HEK293 (cell line): Measurements from ENCODE around the gene UPF2.

Source experiments
- CTCF ChIA-PET: fragments of 350-600 bp; formaldehyde crosslinking; extraction: SDS; loops from one replicate; lab custom pipeline; 2021; ENCODE audit warnings: antibody characterized with exemption; lab: Yijun Ruan, JAX
- POLR2A ChIA-PET: fragments of 300-600 bp; formaldehyde crosslinking; extraction: SDS; loops from one replicate; lab custom pipeline; 2020; ENCODE audit warnings: antibody characterized with exemption, inconsistent platforms; lab: Yijun Ruan, JAX
- H3K27ac ChIP-seq: fragments of 200-500 bp; sonication (Bioruptor generic); 2 replicates; pipeline ENCODE4 v1.5.1; 2014; ENCODE audit warnings: low read depth, low read length, control low read depth, inconsistent platforms; ENCODE audit errors: extremely low read depth
- H3K36me3 ChIP-seq, 2 experiments: fragments of 200-500 bp in 1 of 2; sonication (Bioruptor generic) in 1 of 2; 1 replicate in 1 of 2; 2 replicates in 1 of 2; pipeline ENCODE4 v1.5.1; 2014 to 2017; ENCODE audit warnings: inconsistent platforms in 2 of 2, low read length in 2 of 2; ENCODE audit not compliant: control insufficient read depth in 2 of 2, insufficient read depth in 1 of 2
- H3K4me1 ChIP-seq: fragments of 200-500 bp; sonication (Bioruptor generic); 2 replicates; pipeline ENCODE4 v1.5.1; 2014; ENCODE audit warnings: mild to moderate bottlenecking, low read length, inconsistent platforms; ENCODE audit not compliant: control insufficient read depth, insufficient read depth
- H3K4me3 ChIP-seq: 2 replicates; pipeline ENCODE4 v1.5.1; 2011; ENCODE audit warnings: low read depth, mild to moderate bottlenecking, control low read depth, low read length, moderate library complexity
- H3K9me3 ChIP-seq: fragments of 200-500 bp; sonication (Bioruptor generic); 2 replicates; pipeline ENCODE4 v1.5.1; 2014; ENCODE audit warnings: low read depth, low read length, inconsistent platforms; ENCODE audit not compliant: control insufficient read depth, insufficient read depth
- ELK4 ChIP-seq: IDR thresholded peaks from 2 replicates; pipeline ENCODE4 v1.6.1; 2011; ENCODE audit warnings: mild to moderate bottlenecking, low read depth, low read length, borderline replicate concordance
- GLI2 ChIP-seq: fragments of 450-650 bp; formaldehyde crosslinking; IDR thresholded peaks from 2 replicates; pipeline ENCODE4; 2017; ENCODE audit warnings: missing biosample characterization, missing genetic modification characterization, low read depth, borderline replicate concordance
- HOXD13 ChIP-seq: sonication (generic); formaldehyde crosslinking; IDR thresholded peaks from 2 replicates; pipeline ENCODE4 v1.8.0; 2022; ENCODE audit warnings: missing genetic modification reagents, borderline replicate concordance
- INSM2 ChIP-seq: fragments of 450-650 bp; formaldehyde crosslinking; IDR thresholded peaks from 2 replicates; pipeline ENCODE4 v1.5.1; 2016; ENCODE audit warnings: missing biosample characterization, missing genetic modification characterization
- KLF8 ChIP-seq: fragments of 450-650 bp; formaldehyde crosslinking; IDR thresholded peaks from 2 replicates; pipeline ENCODE4 v1.5.1; 2016; ENCODE audit warnings: missing biosample characterization, missing genetic modification characterization
- MZF1 ChIP-seq: fragments of 450-650 bp; formaldehyde crosslinking; IDR thresholded peaks from 2 replicates; pipeline ENCODE4 v1.5.1; 2017; ENCODE audit warnings: missing biosample characterization, missing genetic modification characterization, borderline replicate concordance
- SP3 ChIP-seq: fragments of 450-650 bp; formaldehyde crosslinking; IDR thresholded peaks from 2 replicates; pipeline ENCODE4 v1.5.1; 2016; ENCODE audit warnings: missing biosample characterization, missing genetic modification characterization
- TCF7L2 ChIP-seq: IDR thresholded peaks from 2 replicates; pipeline ENCODE4 v1.6.1; 2011; ENCODE audit warnings: low read depth, mild to moderate bottlenecking, inconsistent platforms, low read length, moderate library complexity, borderline replicate concordance
- ZNF10 ChIP-seq: fragments of 450-650 bp; formaldehyde crosslinking; IDR thresholded peaks from 2 replicates; pipeline ENCODE4 v1.5.1; 2017; ENCODE audit warnings: missing biosample characterization, missing genetic modification characterization
- ZNF114 ChIP-seq: fragments of 450-650 bp; formaldehyde crosslinking; IDR thresholded peaks from 2 replicates; pipeline ENCODE4 v1.5.0; 2017; ENCODE audit warnings: missing biosample characterization, missing genetic modification characterization
- ZNF157 ChIP-seq: fragments of 450-650 bp; formaldehyde crosslinking; IDR thresholded peaks from 2 replicates; pipeline ENCODE4 v1.5.1; 2016; ENCODE audit warnings: missing biosample characterization, missing genetic modification characterization
- ZNF211 ChIP-seq: fragments of 450-650 bp; formaldehyde crosslinking; IDR thresholded peaks from 2 replicates; pipeline ENCODE4 v1.5.1; 2016; ENCODE audit warnings: low read depth, missing biosample characterization, missing genetic modification characterization
- ZNF223 ChIP-seq: fragments of 450-650 bp; formaldehyde crosslinking; IDR thresholded peaks from 2 replicates; pipeline ENCODE4 v1.5.1; 2016; ENCODE audit warnings: missing biosample characterization, missing genetic modification characterization
- ZNF23 ChIP-seq: fragments of 450-650 bp; formaldehyde crosslinking; IDR thresholded peaks from 2 replicates; pipeline ENCODE4 v1.5.1; 2016; ENCODE audit warnings: missing biosample characterization, missing genetic modification characterization, borderline replicate concordance
- ZNF239 ChIP-seq: fragments of 450-650 bp; formaldehyde crosslinking; IDR thresholded peaks from 2 replicates; pipeline ENCODE4 v1.5.1; 2016; ENCODE audit warnings: missing biosample characterization, missing genetic modification characterization
- ZNF24 ChIP-seq: fragments of 450-650 bp; formaldehyde crosslinking; IDR thresholded peaks from 2 replicates; pipeline ENCODE4 v1.5.1; 2016; ENCODE audit warnings: missing biosample characterization, missing genetic modification characterization
- ZNF324 ChIP-seq: fragments of 450-650 bp; formaldehyde crosslinking; IDR thresholded peaks from 2 replicates; pipeline ENCODE4 v1.5.1; 2016; ENCODE audit warnings: missing biosample characterization, missing genetic modification characterization
- ZNF366 ChIP-seq: fragments of 450-650 bp; formaldehyde crosslinking; conservative IDR thresholded peaks from 2 replicates; pipeline ENCODE4 v1.5.1; 2016; ENCODE audit warnings: missing biosample characterization, missing genetic modification characterization
- ZNF433 ChIP-seq: fragments of 450-650 bp; formaldehyde crosslinking; IDR thresholded peaks from 2 replicates; pipeline ENCODE4 v1.5.1; 2016; ENCODE audit warnings: missing biosample characterization, missing genetic modification characterization, low read depth
- ZNF473 ChIP-seq: fragments of 450-650 bp; formaldehyde crosslinking; IDR thresholded peaks from 2 replicates; pipeline ENCODE4 v1.5.1; 2017; ENCODE audit warnings: missing biosample characterization, missing genetic modification characterization
- ZNF488 ChIP-seq: fragments of 450-650 bp; formaldehyde crosslinking; IDR thresholded peaks from 2 replicates; pipeline ENCODE4 v1.5.1; 2016; ENCODE audit warnings: missing biosample characterization, missing genetic modification characterization
- ZNF510 ChIP-seq: fragments of 450-650 bp; formaldehyde crosslinking; IDR thresholded peaks from 2 replicates; pipeline ENCODE4 v1.5.1; 2018; ENCODE audit warnings: mild to moderate bottlenecking, missing genetic modification characterization, missing biosample characterization; ENCODE audit not compliant: insufficient replicate concordance
- ZNF555 ChIP-seq: fragments of 450-650 bp; formaldehyde crosslinking; conservative IDR thresholded peaks from 2 replicates; pipeline ENCODE4 v1.5.1; 2017; ENCODE audit warnings: missing biosample characterization, mild to moderate bottlenecking, missing genetic modification characterization, inconsistent platforms
- ZNF558 ChIP-seq: fragments of 450-650 bp; formaldehyde crosslinking; IDR thresholded peaks from 2 replicates; pipeline ENCODE4 v1.5.1; 2016; ENCODE audit warnings: missing biosample characterization, missing genetic modification characterization
- ZNF585B ChIP-seq: fragments of 450-650 bp; formaldehyde crosslinking; IDR thresholded peaks from 2 replicates; pipeline ENCODE4 v1.5.1; 2016; ENCODE audit warnings: missing biosample characterization, missing genetic modification characterization
- ZNF600 ChIP-seq: fragments of 450-650 bp; formaldehyde crosslinking; IDR thresholded peaks from 2 replicates; pipeline ENCODE4 v1.5.1; 2016; ENCODE audit warnings: missing biosample characterization, missing genetic modification characterization
- ZNF610 ChIP-seq: fragments of 450-650 bp; formaldehyde crosslinking; IDR thresholded peaks from 2 replicates; pipeline ENCODE4 v1.5.1; 2016; ENCODE audit warnings: missing biosample characterization, missing genetic modification characterization, borderline replicate concordance
- ZNF629 ChIP-seq: fragments of 450-650 bp; formaldehyde crosslinking; IDR thresholded peaks from 2 replicates; pipeline ENCODE4 v1.5.1; 2017; ENCODE audit warnings: missing biosample characterization, missing genetic modification characterization
- ZXDB ChIP-seq: fragments of 450-650 bp; formaldehyde crosslinking; IDR thresholded peaks from 2 replicates; pipeline ENCODE4 v1.5.1; 2016; ENCODE audit warnings: missing biosample characterization, missing genetic modification characterization
- TF ChIP-seq, protein P1 (sequence below): fragments of 450-650 bp; formaldehyde crosslinking; IDR thresholded peaks from 2 replicates; pipeline ENCODE4 v1.5.1; 2016; ENCODE audit warnings: missing biosample characterization, missing genetic modification characterization

UPF2 gene

DNA sequence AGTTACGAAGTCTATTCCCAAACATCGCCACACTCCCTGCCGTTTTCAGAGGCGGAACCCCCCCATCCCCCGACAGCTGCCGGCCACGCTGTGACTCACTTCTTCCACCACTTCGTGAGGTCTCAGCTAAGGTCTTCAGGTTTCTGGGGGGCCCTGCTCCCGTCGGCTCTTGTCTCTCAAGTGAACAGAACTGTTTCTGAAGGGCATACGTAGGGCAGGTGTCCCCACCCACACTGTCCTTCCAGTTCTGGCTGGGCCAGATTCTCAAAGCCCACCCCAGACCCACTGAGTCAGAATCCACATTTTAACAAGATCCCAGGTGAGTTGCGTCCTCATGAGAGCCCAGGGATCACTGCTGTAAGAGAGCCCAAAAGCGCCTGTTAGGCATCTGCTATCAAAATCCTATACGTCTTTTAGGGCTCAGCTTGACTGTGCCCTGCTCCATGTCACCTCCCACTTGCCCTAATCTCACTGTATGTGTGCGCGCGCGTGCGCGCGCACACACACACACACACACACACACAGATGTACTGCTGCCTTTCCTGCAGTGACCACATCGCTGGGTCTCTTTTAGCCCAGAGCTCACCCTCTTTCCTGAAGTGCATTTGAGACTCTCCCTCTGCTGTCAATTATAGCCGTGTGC, 140.7 kb downstream of the UPF2 start (continued):
- TF ChIP-seq ZXDB (no peak), ZNF629 (tag by site-specific recombination) (no peak), SP3 (tag by site-specific recombination) (no peak), ZNF600 (tag by site-specific recombination) (no peak), ZNF610 (tag by site-specific recombination) (no peak), KLF8 (tag by site-specific recombination) (no peak)
- TF ChIP-seq, all 188 proteins: peak for 0

DNA sequence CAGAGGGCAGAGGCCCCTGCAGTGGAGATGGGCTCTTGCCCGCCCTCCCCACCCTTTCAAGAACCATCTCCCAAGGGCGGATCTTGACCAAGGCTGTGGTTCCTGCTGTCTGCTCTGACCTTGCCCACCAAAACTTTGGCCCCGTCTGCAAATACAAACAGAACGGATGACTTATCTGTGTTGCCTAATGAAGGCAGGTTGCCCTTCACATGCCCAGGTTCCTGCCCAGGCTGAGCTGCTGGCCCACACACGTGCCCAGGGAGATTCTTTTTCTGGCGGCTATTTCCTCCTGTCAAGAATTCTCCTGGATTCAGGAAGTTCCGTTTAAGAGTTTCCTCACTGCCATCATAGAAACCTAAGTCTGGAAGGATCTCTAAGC, 141.2 kb downstream of the UPF2 start:
- Histone ChIP-seq H3K36me3 (no peaks in the 10 kb centered on the region), H3K9me3 (no peaks in the 10 kb centered on the region), H3K27ac (no peak overlapping the region), H3K4me3 (no peak overlapping the region), H3K4me1 (peaks cover 3% of the 10 kb centered on the region; the same call in 1 of the 2 replicates)
- ChIA-PET CTCF (interaction anchor here (0.9 kb wide), 1 partner anchor 83 kb away, joined by 3 read pairs; no protein-coding TSS in a partner anchor), POLR2A (no interaction called here)
- no peak for TF ChIP-seq ZNF211 (tag by site-specific recombination)
- no peak for TF ChIP-seq ZNF324
- no peak for TF ChIP-seq ZNF10 (tag by site-specific recombination)
- no peak for TF ChIP-seq ZNF510
- no peak for TF ChIP-seq ZNF488 (tag by site-specific recombination)
- no peak for TF ChIP-seq ZXDB
- no peak for TF ChIP-seq ZNF24 (tag by site-specific recombination)
- TF ChIP-seq ZNF114 (tag by site-specific recombination): no peak
- TF ChIP-seq TCF7L2: no peak
- no peak for TF ChIP-seq ZNF157
- TF ChIP-seq ZNF558: no peak
- no peak for TF ChIP-seq ZNF366 (tag by site-specific recombination)
- no peak for TF ChIP-seq INSM2 (tag by site-specific recombination)
- TF ChIP-seq ZNF585B (tag by site-specific recombination): no peak
- TF ChIP-seq MZF1 (tag by site-specific recombination): no peak
- TF ChIP-seq ZNF473 (tag by site-specific recombination): no peak
- no peak for TF ChIP-seq ZNF433 (tag by site-specific recombination)
- TF ChIP-seq GLI2: no peak

GRCh38 chr10:11901036-11901301, 141.6 kb downstream of the UPF2 start:
- no peak overlapping the region for H3K27ac ChIP-seq
- CTCF ChIA-PET: no interaction called here
- TF ChIP-seq ZNF23 (tag by site-specific recombination) (no peak), ZNF555 (no peak), ZNF239 (tag by site-specific recombination) (no peak), GLI2 (no peak), ELK4 (no peak), ZNF157 (no peak), HOXD13 (CRISPR knock-in tag) (no peak), ZNF223 (tag by site-specific recombination) (no peak)
- TF ChIP-seq, protein P1, sequence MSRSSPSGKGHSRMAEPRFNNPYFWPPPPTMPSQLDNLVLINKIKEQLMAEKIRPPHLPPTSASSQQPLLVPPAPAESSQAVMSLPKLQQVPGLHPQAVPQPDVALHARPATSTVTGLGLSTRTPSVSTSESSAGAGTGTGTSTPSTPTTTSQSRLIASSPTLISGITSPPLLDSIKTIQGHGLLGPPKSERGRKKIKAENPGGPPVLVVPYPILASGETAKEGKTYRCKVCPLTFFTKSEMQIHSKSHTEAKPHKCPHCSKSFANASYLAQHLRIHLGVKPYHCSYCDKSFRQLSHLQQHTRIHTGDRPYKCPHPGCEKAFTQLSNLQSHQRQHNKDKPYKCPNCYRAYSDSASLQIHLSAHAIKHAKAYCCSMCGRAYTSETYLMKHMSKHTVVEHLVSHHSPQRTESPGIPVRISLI: no peak
- no peak overlapping the region for H3K4me3 ChIP-seq
- H3K36me3 ChIP-seq: no peaks in the 10 kb centered on the region
- peaks cover 3% of the 10 kb centered on the region; the same call in 1 of the 2 replicates for H3K4me1 ChIP-seq
- H3K9me3 ChIP-seq: no peaks in the 10 kb centered on the region
- POLR2A ChIA-PET: no interaction called here
